Panc1 (cell line): Measurements from ENCODE around the gene TBC1D10A. TPM values are rescaled to one million over a fixed set of nuclear protein-coding genes. Genes with fewer than 3 reads are reported as not detected.

Experiments
- ATAC-seq: fragments of 200-7000 bp; cut with Tn5 transposase; 2 replicates; pipeline ENCODE4 v1.9.1; 2020; ENCODE audit warnings: mild to moderate bottlenecking, moderate library complexity
- BruUV-seq: library from RNA; stranded (reverse); fragments of 400-500 nt; replicated peaks from 2 replicates; lab custom pipeline; 2021; lab: Mats Ljungman, UMichigan
- CTCF ChIA-PET: fragments of 300-600 bp; sonication (Branson Sonifier 250); formaldehyde crosslinking; loops from one replicate; lab custom pipeline; 2022; ENCODE audit warnings: antibody characterized with exemption; lab: Charles Lee
- POLR2A ChIA-PET: fragments of 300-600 bp; sonication (Branson Sonifier 250); formaldehyde crosslinking; loops from one replicate; lab custom pipeline; 2022; ENCODE audit warnings: antibody characterized with exemption; lab: Charles Lee
- DNase-seq: peaks from one replicate; pipeline ENCODE4 v3.0.0-alpha.2; 2010; ENCODE audit warnings: low read depth, low spot score
- H3K27ac ChIP-seq: 2 replicates; pipeline ENCODE4 v1.5.1; 2011; ENCODE audit warnings: mild to moderate bottlenecking, low read length, inconsistent platforms
- H3K27me3 ChIP-seq: fragments of 200-500 bp; sonication (Bioruptor generic); 2 replicates; pipeline ENCODE4 v1.6.0; 2014; ENCODE audit warnings: low read length, inconsistent platforms; ENCODE audit not compliant: control insufficient read depth, insufficient read depth
- H3K36me3 ChIP-seq: fragments of 200-500 bp; sonication (Bioruptor generic); 2 replicates; pipeline ENCODE4 v1.5.1; 2014; ENCODE audit warnings: inconsistent platforms, mild to moderate bottlenecking, low read length, moderate library complexity; ENCODE audit not compliant: control insufficient read depth, insufficient read depth
- H3K4me1 ChIP-seq: 2 replicates; pipeline ENCODE4 v1.5.1; 2011; ENCODE audit warnings: inconsistent platforms, mild to moderate bottlenecking, low read length, moderate library complexity; ENCODE audit not compliant: control insufficient read depth, insufficient read depth
- H3K4me3 ChIP-seq, 2 experiments: 2 replicates each; pipeline ENCODE4 v1.5.1; 2011 to 2012; ENCODE audit warnings: low read depth in 2 of 2, low read length in 2 of 2, mild to moderate bottlenecking in 2 of 2, inconsistent platforms in 1 of 2, moderate library complexity in 1 of 2
- H3K9me3 ChIP-seq: fragments of 200-500 bp; sonication (Bioruptor generic); 2 replicates; pipeline ENCODE4 v1.5.1; 2014; ENCODE audit warnings: low read depth, mild to moderate bottlenecking, inconsistent platforms, low read length, moderate library complexity; ENCODE audit not compliant: control insufficient read depth, insufficient read depth
- CTCF ChIP-seq: fragments of 450-650 bp; IDR thresholded peaks from 2 replicates; pipeline ENCODE4 v1.5.1; 2017; ENCODE audit warnings: mild to moderate bottlenecking
- POLR2AphosphoS5 ChIP-seq: IDR thresholded peaks from 2 replicates; pipeline ENCODE4 v1.6.1; 2012; ENCODE audit warnings: mild to moderate bottlenecking, low read depth, low read length, moderate library complexity
- REST ChIP-seq, 2 experiments: IDR thresholded peaks; 2 replicates each; pipeline ENCODE4 v1.6.1; 2011 to 2012; ENCODE audit warnings: low read depth in 2 of 2, control low read depth in 1 of 2, low read length in 1 of 2, mild to moderate bottlenecking in 1 of 2, moderate library complexity in 1 of 2; ENCODE audit not compliant: insufficient read depth in 1 of 2
- TCF7L2 ChIP-seq: IDR thresholded peaks from 2 replicates; pipeline ENCODE4 v1.6.1; 2011; ENCODE audit warnings: mild to moderate bottlenecking, low read depth, low read length, inconsistent platforms
- in situ Hi-C: cut with HindIII; loops from 2 replicates; pipeline ENCODE4 v1.10.0; 2016; ENCODE audit warnings: low sequenced_read_pairs, low pct_unique_long_range_greater_than_20kb
- intact Hi-C: fragments of 100-400 bp; cut with micrococcal nuclease; formaldehyde crosslinking; loops from one replicate; pipeline ENCODE4 v1.10.0; 2022; ENCODE audit not compliant: unreplicated experiment
- total RNA-seq: library from RNA; stranded (reverse); gene quantifications from one replicate; pipeline ENCODE4 v1.2.1, GENCODE V29; 2021; ENCODE audit not compliant: unreplicated experiment

Gene TBC1D10A
- total RNA-seq, 1 experiment from 2014 or later = 14.9 TPM

- in situ Hi-C loops (no loop called here), intact Hi-C loops (loop anchor here (5.0 kb wide), 1 partner anchor 100 kb away; the partner anchor contains the start of gene RNF215)
- DNase-seq (no peak), ATAC-seq (peak; percentile 33; the same call in 1 of the 2 replicates)
- POLR2A ChIA-PET = no interaction called here
- Histone ChIP-seq H3K4me1 (peaks cover 25% of the 10 kb centered on the region), H3K27me3 (no peaks in the 10 kb centered on the region), H3K36me3 (no peaks in the 10 kb centered on the region; the same call in 1 of the 2 replicates), H3K9me3 (no peaks in the 10 kb centered on the region), H3K4me3 (no peak overlapping the region), H3K27ac (peak overlapping the region; percentile 31)
- TF ChIP-seq CTCF (peak; percentile 91), TCF7L2 (no peak)
- CTCF ChIA-PET = interaction anchor here (0.5 to 1.7 kb wide), 7 partner anchors 15 to 674 kb away, joined by 3 to 12 read pairs (median 5); partner anchors contain the start of genes RNF215 and TBC1D10A
- no TSS peak for BruUV-seq
Observed at GRCh38 chr22:30286813-30287647, 39.7 kb downstream of the TBC1D10A start.

GRCh38 chr22:30286331-30286730 lies 40.4 kb downstream of the TBC1D10A start:
- H3K4me3 ChIP-seq = no peak overlapping the region
- DNase-seq (no peak), ATAC-seq (no peak)
- peaks cover 25% of the 10 kb centered on the region for H3K4me1 ChIP-seq
- intact Hi-C loops (loop anchor here (5.0 kb wide), 1 partner anchor 101 kb away; the partner anchor contains the start of gene RNF215), in situ Hi-C loops (no loop called here)
- POLR2A ChIA-PET = no interaction called here
- CTCF ChIA-PET = no interaction called here
- H3K27me3 ChIP-seq = no peaks in the 10 kb centered on the region
- TF ChIP-seq POLR2AphosphoS5 (no peak), CTCF (no peak), REST (IDR thresholded peaks at IDR 0.05; ENCODE audit: insufficient read depth in 1 of 2, low read depth in 2 of 2, low read length in 1 of 2) (no peak)
- BruUV-seq = no TSS peak
- H3K36me3 ChIP-seq = no peaks in the 10 kb centered on the region; the same call in 1 of the 2 replicates
- peak overlapping the region; percentile 31 for H3K27ac ChIP-seq
- H3K9me3 ChIP-seq = no peaks in the 10 kb centered on the region
